ENCODE data around the gene BSN.

DNA sequence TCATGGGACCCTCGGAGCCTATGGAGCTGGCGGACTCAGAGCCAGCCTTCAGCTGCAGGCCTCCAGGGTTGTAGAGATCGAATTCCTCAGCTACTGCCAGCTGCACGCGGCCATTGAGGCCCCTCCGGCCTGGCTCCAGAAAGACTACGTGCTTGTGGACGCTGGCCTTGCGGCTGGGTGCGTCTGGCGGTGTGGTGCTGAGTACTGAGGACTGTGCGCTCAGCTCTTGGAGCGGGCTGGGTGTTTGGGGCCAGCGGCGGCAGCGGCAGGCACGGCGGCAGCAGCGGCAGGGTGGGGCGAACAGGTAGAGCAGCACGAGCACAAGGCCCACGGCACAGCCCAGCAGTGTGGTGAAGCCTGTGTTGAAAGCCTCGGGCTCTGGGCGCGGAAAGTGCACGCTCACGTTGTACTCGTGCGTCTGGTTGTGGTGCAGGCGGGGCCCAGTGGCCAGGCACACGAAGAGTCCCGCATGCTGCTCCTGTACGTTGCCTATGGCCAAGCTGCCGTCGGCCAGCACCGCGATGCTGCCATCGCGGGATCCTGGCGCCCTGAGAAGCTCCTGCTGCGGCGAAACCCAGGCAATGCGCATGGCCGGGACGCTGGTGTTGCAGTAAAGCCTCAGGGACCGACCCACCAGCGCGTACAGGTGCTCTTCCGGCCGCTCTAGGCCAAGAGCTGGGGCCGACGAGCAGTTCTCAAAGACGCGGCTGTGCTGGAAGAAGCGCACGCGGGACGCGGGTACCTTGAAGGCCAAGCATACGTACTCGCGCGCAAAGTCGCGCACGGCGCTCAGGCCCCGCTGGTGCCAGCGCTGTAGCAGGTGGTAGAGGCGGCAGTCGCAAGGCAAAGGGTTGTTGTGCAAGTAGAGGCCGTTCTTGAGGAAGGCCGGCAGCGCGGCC lies 163.9 kb downstream of the BSN start:
- TF ChIP-seq, protein P1, sequence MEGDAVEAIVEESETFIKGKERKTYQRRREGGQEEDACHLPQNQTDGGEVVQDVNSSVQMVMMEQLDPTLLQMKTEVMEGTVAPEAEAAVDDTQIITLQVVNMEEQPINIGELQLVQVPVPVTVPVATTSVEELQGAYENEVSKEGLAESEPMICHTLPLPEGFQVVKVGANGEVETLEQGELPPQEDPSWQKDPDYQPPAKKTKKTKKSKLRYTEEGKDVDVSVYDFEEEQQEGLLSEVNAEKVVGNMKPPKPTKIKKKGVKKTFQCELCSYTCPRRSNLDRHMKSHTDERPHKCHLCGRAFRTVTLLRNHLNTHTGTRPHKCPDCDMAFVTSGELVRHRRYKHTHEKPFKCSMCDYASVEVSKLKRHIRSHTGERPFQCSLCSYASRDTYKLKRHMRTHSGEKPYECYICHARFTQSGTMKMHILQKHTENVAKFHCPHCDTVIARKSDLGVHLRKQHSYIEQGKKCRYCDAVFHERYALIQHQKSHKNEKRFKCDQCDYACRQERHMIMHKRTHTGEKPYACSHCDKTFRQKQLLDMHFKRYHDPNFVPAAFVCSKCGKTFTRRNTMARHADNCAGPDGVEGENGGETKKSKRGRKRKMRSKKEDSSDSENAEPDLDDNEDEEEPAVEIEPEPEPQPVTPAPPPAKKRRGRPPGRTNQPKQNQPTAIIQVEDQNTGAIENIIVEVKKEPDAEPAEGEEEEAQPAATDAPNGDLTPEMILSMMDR (conservative IDR thresholded peaks at IDR 0.05; ENCODE audit: low read length), result no peak
- no peak for TF ChIP-seq EZH2phosphoT487 (IDR thresholded peaks at IDR 0.05; ENCODE audit: borderline replicate concordance, low read depth, low read length)

Measured in OCI-LY7 (cell line).